LNCaP clone FGC (cell line): ENCODE results near the gene SMG6.

ENCODE experiments used
- DNase-seq: peaks from one replicate; pipeline ENCODE4 v3.0.0-alpha.2; 2011; ENCODE audit warnings: low read depth
- H3K4me3 ChIP-seq: 2 replicates; pipeline ENCODE4 v1.5.1; 2011; ENCODE audit warnings: mild to moderate bottlenecking, low read depth, low read length, control low read depth
- CTCF ChIP-seq: IDR thresholded peaks from 2 replicates; pipeline ENCODE4 v1.5.1; 2012; ENCODE audit warnings: mild to moderate bottlenecking; ENCODE audit not compliant: control insufficient read depth, insufficient read depth; ENCODE audit errors: extremely low read depth

SMG6 gene

DNA sequence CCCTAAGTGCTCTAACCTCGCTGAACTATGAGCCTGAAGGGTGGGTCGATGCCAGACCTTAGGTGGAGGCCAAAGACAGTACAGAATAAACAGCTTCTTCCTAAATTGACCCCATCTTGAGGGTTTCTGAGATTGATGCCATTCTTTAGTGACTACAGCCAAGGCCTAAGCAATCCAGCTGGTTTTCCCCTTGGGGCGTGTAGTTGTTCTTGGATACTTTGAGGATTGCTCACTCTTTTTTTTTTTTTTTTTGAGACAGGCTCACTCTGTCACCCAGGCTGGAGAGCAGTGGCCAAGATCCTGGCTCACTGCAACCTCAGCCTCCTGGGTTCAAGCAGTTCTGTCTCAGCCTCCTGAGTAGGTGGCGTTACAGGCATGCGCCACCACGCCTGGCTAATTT is 259.8 kb downstream of the SMG6 start:
- no peak for TF ChIP-seq CTCF
- no peak for DNase-seq
- H3K4me3 ChIP-seq, result no peak overlapping the region

DNA sequence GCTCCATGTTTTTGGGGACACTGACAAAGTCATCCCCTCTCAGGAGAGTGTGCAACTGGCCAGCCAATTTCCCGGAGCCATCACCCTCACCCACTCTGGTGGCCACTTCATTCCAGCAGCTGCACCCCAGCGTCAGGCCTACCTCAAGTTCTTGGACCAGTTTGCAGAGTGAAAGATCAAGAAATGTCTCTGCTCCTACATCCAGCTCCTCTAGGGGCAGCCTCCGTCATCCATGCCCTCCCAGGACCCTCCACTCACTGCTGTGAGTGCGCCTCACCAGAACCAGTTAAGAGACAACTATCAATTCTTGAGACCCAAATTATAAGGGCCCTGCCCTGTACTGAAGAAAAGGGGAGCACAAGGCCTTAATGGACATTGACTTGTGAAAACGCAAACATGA is 260.7 kb downstream of the SMG6 start:
- no peak for DNase-seq
- peak overlapping the region; percentile 84 for H3K4me3 ChIP-seq
- TF ChIP-seq CTCF, result no peak

GRCh38 chr17:2042390-2042847 is 261.2 kb downstream of the SMG6 start:
- TF ChIP-seq CTCF, result 0 out of 2 replicates have a peak, but pooled peaks have one; percentile 22
- H3K4me3 ChIP-seq, result peak overlapping the region; percentile 84
- DNase-seq, result no peak

- H3K4me3 ChIP-seq, result peak within 1 kb of the TSS; percentile 84
- peak; percentile 41 for TF ChIP-seq CTCF
- DNase-seq, result peak; percentile 72
These were observed 261.8 kb downstream of the SMG6 start, which contains the start of gene OVCA2 for GRCh38 chr17:2041561-2042389. Gene OVCA2 (plus strand): TSS chr17:2042022. CDS start chr17:2042048, 26 bp downstream.

DNA sequence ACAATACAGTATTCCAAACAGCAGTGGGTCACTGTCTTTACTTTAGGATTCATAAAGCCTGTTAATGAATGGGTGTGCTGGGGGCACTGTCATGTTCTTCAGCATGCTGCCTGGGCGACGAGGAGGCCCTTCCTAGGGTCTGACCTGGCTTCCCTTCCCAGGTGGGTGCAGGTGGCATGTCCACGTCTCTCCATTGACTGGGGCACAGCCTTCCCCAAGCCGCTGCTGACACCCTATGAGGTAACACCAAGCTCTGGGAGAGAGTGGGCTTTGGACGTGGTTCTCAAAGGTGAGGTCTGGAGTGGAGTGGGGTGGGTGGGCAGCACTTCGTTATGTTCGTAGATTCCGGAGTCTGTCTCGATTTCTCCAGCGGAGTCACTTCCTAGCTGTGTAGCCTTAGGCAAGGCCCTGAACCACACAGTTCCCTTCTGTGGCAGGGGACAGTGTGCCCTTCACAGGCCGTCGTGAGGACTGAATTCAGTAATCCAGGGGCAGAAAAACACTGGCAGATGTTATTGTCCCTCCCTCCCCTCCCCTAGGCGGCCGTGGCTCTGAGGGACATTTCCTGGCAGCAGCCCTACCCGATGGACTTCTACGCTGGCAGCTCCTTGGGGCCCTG is 262.5 kb downstream of the SMG6 start:
- no peak for TF ChIP-seq CTCF
- H3K4me3 ChIP-seq, result peak overlapping the region; percentile 84
- DNase-seq, result no peak

GRCh38 chr17:2040219-2040827 is 263.3 kb downstream of the SMG6 start:
- no peak overlapping the region for H3K4me3 ChIP-seq
- no peak for DNase-seq
- no peak for TF ChIP-seq CTCF
